Fibroblast of lung (primary cell): ENCODE results near the gene SIGLEC8. TPM values are rescaled to one million over a fixed set of nuclear protein-coding genes. Genes with fewer than 3 reads are reported as not detected.

Experiments
- DNase-seq, 2 donors: peaks; one replicate each; pipeline versions ENCODE4 v3.0.0 to v3.0.0-alpha.2; 2010; ENCODE audit warnings: low read depth in 2 of 2
- H2AFZ ChIP-seq: 2 replicates; pipeline ENCODE4 v1.5.1; 2012; ENCODE audit warnings: low read length, control low read depth, inconsistent platforms
- H3K27ac ChIP-seq: 2 replicates; pipeline ENCODE4 v1.5.1; 2011; ENCODE audit warnings: low read length, control low read depth; ENCODE audit not compliant: insufficient read depth
- H3K27me3 ChIP-seq: 2 replicates; pipeline ENCODE4 v1.5.1; 2011; ENCODE audit warnings: mild to moderate bottlenecking, low read length; ENCODE audit not compliant: control insufficient read depth, insufficient read depth
- H3K36me3 ChIP-seq: 2 replicates; pipeline ENCODE4 v1.5.1; 2011; ENCODE audit warnings: low read length; ENCODE audit not compliant: control insufficient read depth, insufficient read depth
- H3K4me1 ChIP-seq: 2 replicates; pipeline ENCODE4 v1.5.1; 2011; ENCODE audit warnings: low read length; ENCODE audit not compliant: control insufficient read depth, insufficient read depth; ENCODE audit errors: extremely low read depth
- H3K4me2 ChIP-seq: 2 replicates; pipeline ENCODE4 v1.5.1; 2011; ENCODE audit warnings: low read length, control low read depth; ENCODE audit not compliant: insufficient read depth; ENCODE audit errors: extremely low read depth
- H3K4me3 ChIP-seq, 4 experiments: fragments of 200-600 bp in 1 of 4; sonication (generic) in 1 of 4; replicated peaks in 1 of 4; 2 replicates each; pipeline ENCODE4 v1.5.1; 2011 to 2016; ENCODE audit warnings: low read length in 4 of 4, low read depth in 3 of 4, mild to moderate bottlenecking in 3 of 4, control low read depth in 2 of 4, inconsistent platforms in 1 of 4, mixed read lengths in 1 of 4; ENCODE audit not compliant: insufficient read depth in 1 of 4; ENCODE audit errors: control extremely low read depth in 1 of 4
- H3K79me2 ChIP-seq: 2 replicates; pipeline ENCODE4 v1.5.1; 2012; ENCODE audit warnings: mild to moderate bottlenecking, low read length, inconsistent platforms; ENCODE audit not compliant: control insufficient read depth, insufficient read depth
- H3K9ac ChIP-seq: 2 replicates; pipeline ENCODE4 v1.5.1; 2011; ENCODE audit warnings: mild to moderate bottlenecking, low read length, control low read depth; ENCODE audit not compliant: insufficient read depth
- H3K9me3 ChIP-seq: 2 replicates; pipeline ENCODE4 v1.5.1; 2012; ENCODE audit warnings: low read depth, low read length; ENCODE audit not compliant: control insufficient read depth, insufficient read depth
- H4K20me1 ChIP-seq: 2 replicates; pipeline ENCODE4 v1.5.1; 2011; ENCODE audit warnings: low read length; ENCODE audit not compliant: control insufficient read depth, insufficient read depth; ENCODE audit errors: extremely low read depth
- CTCF ChIP-seq, 2 donors: IDR thresholded peaks in 1 of 2; conservative IDR thresholded peaks in 1 of 2; 1 replicate in 1 of 2; 2 replicates in 1 of 2; pipeline ENCODE4 v1.5.1; 2011 to 2012; ENCODE audit warnings: low read length in 2 of 2, control low read depth in 1 of 2, inconsistent platforms in 1 of 2, low read depth in 1 of 2, mild to moderate bottlenecking in 1 of 2
- EZH2 ChIP-seq: IDR thresholded peaks from 2 replicates; pipeline ENCODE4 v1.5.1; 2012; ENCODE audit warnings: low read length, control low read depth, mild to moderate bottlenecking; ENCODE audit errors: missing control alignments
- polyA plus RNA-seq, 2 donors: library from polyadenylated mRNA; depleted of rRNA in 1 of 2; stranded (reverse) in 1 of 2; unstranded in 1 of 2; fragments of >200 nt; gene quantifications; 2 replicates each; pipeline ENCODE4 v1.2.1, GENCODE V29; 2011 to 2012; ENCODE audit warnings: missing spikeins in 1 of 2
- total RNA-seq: library from RNA; depleted of rRNA; stranded (reverse); fragments of >200 nt; gene quantifications from 2 replicates; pipeline ENCODE4 v1.2.1, GENCODE V29; 2014

Gene SIGLEC8
- total and polyA plus RNA-seq, 2 donors (not counting 1 experiment from before 2014, with no cell fraction given): not detected

- Histone ChIP-seq H3K79me2 (no peaks in the 10 kb centered on the region), H3K27me3 (no peaks in the 10 kb centered on the region), H3K4me3 (no peak overlapping the region), H3K27ac (no peak overlapping the region), H3K9me3 (no peaks in the 10 kb centered on the region), H3K36me3 (no peaks in the 10 kb centered on the region), H3K4me2 (no peak overlapping the region), H2AFZ (no peak overlapping the region), H4K20me1 (no peaks in the 10 kb centered on the region), H3K4me1 (no peaks in the 10 kb centered on the region), H3K9ac (no peak overlapping the region)
- DNase-seq: no peak
- TF ChIP-seq CTCF (conservative IDR thresholded peaks at IDR 0.05 in 1 of 2, IDR thresholded peaks at IDR 0.05 in 1 of 2; ENCODE audit: low read depth in 1 of 2, low read length in 2 of 2): no peak
- TF ChIP-seq EZH2: no peak
Measured at GRCh38 chr19:51469629-51470028, 11.4 kb upstream of the SIGLEC8 start.

GRCh38 chr19:51469162-51469561 is 10.9 kb upstream of the SIGLEC8 start:
- TF ChIP-seq EZH2: no peak
- no peak for TF ChIP-seq CTCF (conservative IDR thresholded peaks at IDR 0.05 in 1 of 2, IDR thresholded peaks at IDR 0.05 in 1 of 2; ENCODE audit: low read depth in 1 of 2, low read length in 2 of 2)
- no peak overlapping the region for H3K27ac ChIP-seq
- H3K4me2 ChIP-seq: no peak overlapping the region
- no peaks in the 10 kb centered on the region for H3K36me3 ChIP-seq
- H3K9ac ChIP-seq: no peak overlapping the region
- H4K20me1 ChIP-seq: no peaks in the 10 kb centered on the region
- no peaks in the 10 kb centered on the region for H3K4me1 ChIP-seq
- H3K79me2 ChIP-seq: no peaks in the 10 kb centered on the region
- no peaks in the 10 kb centered on the region for H3K9me3 ChIP-seq
- no peaks in the 10 kb centered on the region for H3K27me3 ChIP-seq
- DNase-seq: no peak
- no peak overlapping the region for H2AFZ ChIP-seq
- H3K4me3 ChIP-seq: no peak overlapping the region

GRCh38 chr19:51468545-51468920 is 10.3 kb upstream of the SIGLEC8 start:
- no peak overlapping the region for H2AFZ ChIP-seq
- no peaks in the 10 kb centered on the region for H3K9me3 ChIP-seq
- no peaks in the 10 kb centered on the region for H3K36me3 ChIP-seq
- no peak for DNase-seq
- H3K4me1 ChIP-seq: no peaks in the 10 kb centered on the region
- no peaks in the 10 kb centered on the region for H3K27me3 ChIP-seq
- H3K27ac ChIP-seq: no peak overlapping the region
- H3K4me3 ChIP-seq: no peak overlapping the region
- TF ChIP-seq CTCF (conservative IDR thresholded peaks at IDR 0.05 in 1 of 2, IDR thresholded peaks at IDR 0.05 in 1 of 2; ENCODE audit: low read depth in 1 of 2, low read length in 2 of 2) (no peak), EZH2 (no peak)
- H3K9ac ChIP-seq: no peak overlapping the region
- H3K79me2 ChIP-seq: no peaks in the 10 kb centered on the region
- no peaks in the 10 kb centered on the region for H4K20me1 ChIP-seq
- H3K4me2 ChIP-seq: no peak overlapping the region
